Left ventricle myocardium inferior (tissue), 1 donor: ENCODE results near the gene PLPP6. TPM values are rescaled to one million over a fixed set of nuclear protein-coding genes. Genes with fewer than 3 reads are reported as not detected.

Experiments
- DNase-seq: peaks from one replicate; pipeline ENCODE4 v3.0.0-alpha.2; 2020
- H3K27ac ChIP-seq: fragments of 200-600 bp; replicated peaks from 2 replicates; pipeline ENCODE4 v1.8.0; 2021
- H3K27me3 ChIP-seq: fragments of 200-600 bp; 2 replicates; pipeline ENCODE4 v1.8.0; 2021; ENCODE audit warnings: low read depth
- H3K36me3 ChIP-seq: fragments of 200-600 bp; 2 replicates; pipeline ENCODE4 v1.8.0; 2021
- H3K4me1 ChIP-seq: fragments of 200-600 bp; 2 replicates; pipeline ENCODE4 v1.8.0; 2021
- H3K4me3 ChIP-seq: fragments of 200-600 bp; 2 replicates; pipeline ENCODE4 v1.8.0; 2021; ENCODE audit warnings: mild to moderate bottlenecking, moderate library complexity
- H3K9me3 ChIP-seq: fragments of 200-600 bp; replicated peaks from 2 replicates; pipeline ENCODE4 v1.8.0; 2021
- CTCF ChIP-seq: fragments of 200-600 bp; IDR thresholded peaks from 2 replicates; pipeline ENCODE4 v1.8.0; 2021; ENCODE audit warnings: antibody characterized with exemption, mild to moderate bottlenecking, borderline replicate concordance
- intact Hi-C: fragments of 100-400 bp; cut with micrococcal nuclease; formaldehyde crosslinking; loops from one replicate; pipeline ENCODE4 v1.11.0; 2022
- total RNA-seq: library from RNA; stranded (reverse); fragmentation: NEBNext Ultra II Directional; extraction: Animal tissue kit (Norgen Biotek cat#: 25700); gene quantifications from one replicate; pipeline ENCODE4 v1.2.1, GENCODE V29; 2021
- donor health status: DM: no; HTN: yes; CAD: no; lungs with severe emphysema.

The PLPP6 gene
- total RNA-seq, 1 donor from 2014 or later, result 2.1 TPM

- H3K4me1 ChIP-seq, result peaks cover 55% of the 10 kb centered on the region
- no peak for DNase-seq
- no peaks in the 10 kb centered on the region for H3K9me3 ChIP-seq
- H3K27me3 ChIP-seq, result no peaks in the 10 kb centered on the region
- no peak for TF ChIP-seq CTCF
- no peak overlapping the region for H3K4me3 ChIP-seq
- H3K27ac ChIP-seq, result no peak overlapping the region
- intact Hi-C loops, result no loop called here
- no peaks in the 10 kb centered on the region for H3K36me3 ChIP-seq
These were observed 1.9 kb downstream of the PLPP6 start for GRCh38 chr9:4663956-4664355.

- H3K36me3 ChIP-seq, result no peaks in the 10 kb centered on the region
- peaks cover 55% of the 10 kb centered on the region for H3K4me1 ChIP-seq
- H3K27me3 ChIP-seq, result no peaks in the 10 kb centered on the region
- DNase-seq, result no peak
- H3K4me3 ChIP-seq, result peak overlapping the region; percentile 66
- intact Hi-C loops, result no loop called here
- no peak overlapping the region for H3K27ac ChIP-seq
- no peak for TF ChIP-seq CTCF
- H3K9me3 ChIP-seq, result no peaks in the 10 kb centered on the region
These were observed 3.3 kb downstream of the PLPP6 start for GRCh38 chr9:4665357-4665756.

- DNase-seq, result peak; percentile 71
- intact Hi-C loops, result no loop called here
- Histone ChIP-seq H3K4me1 (peaks cover 53% of the 10 kb centered on the region), H3K36me3 (no peaks in the 10 kb centered on the region), H3K9me3 (no peaks in the 10 kb centered on the region), H3K4me3 (peak within 1 kb of the TSS; percentile 66), H3K27ac (peak within 1 kb of the TSS; percentile 48), H3K27me3 (no peaks in the 10 kb centered on the region)
- peak; percentile 24 for TF ChIP-seq CTCF
These were observed 4.1 kb downstream of the PLPP6 start, which contains the start of gene SPATA6L for GRCh38 chr9:4666042-4666699. Gene SPATA6L, minus strand, starts transcription at chr9:4666480. Its CDS starts 230 bp downstream, at chr9:4666250.

- DNase-seq, result no peak
- no peak overlapping the region for H3K4me3 ChIP-seq
- H3K4me1 ChIP-seq, result peaks cover 39% of the 10 kb centered on the region
- H3K27me3 ChIP-seq, result no peaks in the 10 kb centered on the region
- H3K9me3 ChIP-seq, result no peaks in the 10 kb centered on the region
- H3K27ac ChIP-seq, result no peak overlapping the region
- intact Hi-C loops, result no loop called here
- H3K36me3 ChIP-seq, result no peaks in the 10 kb centered on the region
- TF ChIP-seq CTCF, result no peak
These were observed 5.6 kb downstream of the PLPP6 start for GRCh38 chr9:4667681-4668080.

- no peak for TF ChIP-seq CTCF
- H3K9me3 ChIP-seq, result no peaks in the 10 kb centered on the region
- H3K27me3 ChIP-seq, result no peaks in the 10 kb centered on the region
- no peak for DNase-seq
- intact Hi-C loops, result no loop called here
- no peak overlapping the region for H3K4me3 ChIP-seq
- H3K4me1 ChIP-seq, result peaks cover 30% of the 10 kb centered on the region
- H3K27ac ChIP-seq, result no peak overlapping the region
- no peaks in the 10 kb centered on the region for H3K36me3 ChIP-seq
These were observed 6.5 kb downstream of the PLPP6 start for GRCh38 chr9:4668604-4669003.
